DOHH2 (cell line): ENCODE results near the gene GALNT14.

Experiments used
- H3F3A ChIP-seq: fragments of 200-600 bp; sonication (generic), shearing (Covaris generic); 2 replicates; pipeline ENCODE4 v1.6.0; 2016; ENCODE audit warnings: antibody characterized with exemption, mild to moderate bottlenecking; ENCODE audit not compliant: control insufficient read depth, insufficient read depth
- H3K27ac ChIP-seq: fragments of 200-600 bp; sonication (generic); 2 replicates; pipeline ENCODE4 v1.5.1; 2014; ENCODE audit warnings: low read depth, mild to moderate bottlenecking, low read length, moderate library complexity
- H3K27me3 ChIP-seq: fragments of 200-600 bp; sonication (generic); 2 replicates; pipeline ENCODE4 v1.6.1; 2014; ENCODE audit warnings: mild to moderate bottlenecking, low read length, mixed read lengths; ENCODE audit not compliant: control insufficient read depth
- H3K36me3 ChIP-seq: fragments of 200-600 bp; sonication (generic); 2 replicates; pipeline ENCODE4 v1.6.1; 2014; ENCODE audit warnings: mild to moderate bottlenecking, low read length, moderate library complexity, mixed read lengths; ENCODE audit not compliant: control insufficient read depth
- H3K4me1 ChIP-seq: fragments of 200-600 bp; sonication (generic); 2 replicates; pipeline ENCODE4 v1.6.1; 2014; ENCODE audit warnings: mild to moderate bottlenecking, low read length, mixed read lengths; ENCODE audit not compliant: control insufficient read depth
- H3K4me2 ChIP-seq: fragments of 200-600 bp; sonication (generic); 2 replicates; pipeline ENCODE4 v1.6.0; 2014; ENCODE audit warnings: mild to moderate bottlenecking, low read length, moderate library complexity
- H3K4me3 ChIP-seq: fragments of 200-600 bp; sonication (generic); 2 replicates; pipeline ENCODE4 v1.5.1; 2014; ENCODE audit warnings: mild to moderate bottlenecking, low read length, mixed read lengths
- H3K79me2 ChIP-seq: fragments of 200-600 bp; sonication (generic); 2 replicates; pipeline ENCODE4 v1.6.1; 2014; ENCODE audit warnings: mild to moderate bottlenecking, low read length, mixed read lengths; ENCODE audit not compliant: control insufficient read depth
- H3K9me2 ChIP-seq: fragments of 200-600 bp; sonication (generic); replicated peaks from 2 replicates; pipeline ENCODE4 v1.6.1; 2014; ENCODE audit warnings: mild to moderate bottlenecking, low read length, mixed read lengths; ENCODE audit not compliant: control insufficient read depth
- H3K9me3 ChIP-seq: fragments of 200-600 bp; sonication (generic); 2 replicates; pipeline ENCODE4 v1.6.1; 2014; ENCODE audit warnings: antibody characterized with exemption, low read length, mixed read lengths; ENCODE audit not compliant: control insufficient read depth, insufficient read depth
- H4K20me1 ChIP-seq: fragments of 200-600 bp; sonication (generic); 2 replicates; pipeline ENCODE4 v1.6.0; 2014; ENCODE audit warnings: low read depth, mild to moderate bottlenecking, antibody characterized with exemption, low read length, moderate library complexity; ENCODE audit not compliant: control insufficient read depth, insufficient read depth
- CTCF ChIP-seq: fragments of 200-600 bp; sonication (generic); IDR thresholded peaks from one replicate; pipeline ENCODE4 v1.5.1; 2014; ENCODE audit warnings: antibody characterized with exemption, mild to moderate bottlenecking, low read depth, low read length; ENCODE audit not compliant: poor library complexity, severe bottlenecking
- EZH2phosphoT487 ChIP-seq: fragments of 200-600 bp; sonication (generic); IDR thresholded peaks from 2 replicates; pipeline ENCODE4 v1.6.1; 2017; ENCODE audit warnings: borderline replicate concordance, mild to moderate bottlenecking, antibody characterized with exemption, low read length, moderate library complexity, mixed read lengths

The GALNT14 gene

DNA sequence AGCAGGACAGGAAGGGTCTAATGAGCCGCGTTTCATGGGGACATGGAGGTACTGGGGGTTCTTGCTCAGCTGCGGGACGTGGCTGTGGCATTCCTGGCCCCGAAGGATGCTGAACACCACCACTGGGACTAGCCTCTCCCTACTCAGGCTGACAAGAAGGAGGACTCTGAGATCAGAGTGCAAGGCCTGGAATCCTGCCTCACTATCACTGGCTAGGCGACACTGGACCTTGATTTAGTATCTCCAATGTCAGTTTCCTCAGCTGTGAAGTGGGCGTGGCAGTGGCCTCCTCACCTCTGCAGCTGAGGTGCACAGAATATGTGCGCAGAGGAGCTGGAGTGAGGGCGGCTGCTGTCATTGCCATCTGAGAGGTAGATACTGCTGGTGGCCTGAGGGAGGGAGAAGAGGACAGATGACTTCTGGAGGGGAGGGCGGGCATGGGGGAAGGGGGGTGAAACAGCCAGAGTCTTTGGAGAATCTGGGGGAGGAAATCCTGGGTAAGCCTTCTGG is 173.2 kb downstream of the GALNT14 start:
- Histone ChIP-seq H3K4me3 (no peak overlapping the region), H3K4me1 (no peaks in the 10 kb centered on the region), H4K20me1 (no peaks in the 10 kb centered on the region), H3F3A (no peaks in the 10 kb centered on the region), H3K36me3 (no peaks in the 10 kb centered on the region), H3K27ac (no peak overlapping the region), H3K9me2 (no peaks in the 10 kb centered on the region), H3K9me3 (no peaks in the 10 kb centered on the region), H3K4me2 (no peak overlapping the region), H3K27me3 (no peaks in the 10 kb centered on the region), H3K79me2 (no peaks in the 10 kb centered on the region)
- TF ChIP-seq CTCF (no peak), EZH2phosphoT487 (no peak)

DNA sequence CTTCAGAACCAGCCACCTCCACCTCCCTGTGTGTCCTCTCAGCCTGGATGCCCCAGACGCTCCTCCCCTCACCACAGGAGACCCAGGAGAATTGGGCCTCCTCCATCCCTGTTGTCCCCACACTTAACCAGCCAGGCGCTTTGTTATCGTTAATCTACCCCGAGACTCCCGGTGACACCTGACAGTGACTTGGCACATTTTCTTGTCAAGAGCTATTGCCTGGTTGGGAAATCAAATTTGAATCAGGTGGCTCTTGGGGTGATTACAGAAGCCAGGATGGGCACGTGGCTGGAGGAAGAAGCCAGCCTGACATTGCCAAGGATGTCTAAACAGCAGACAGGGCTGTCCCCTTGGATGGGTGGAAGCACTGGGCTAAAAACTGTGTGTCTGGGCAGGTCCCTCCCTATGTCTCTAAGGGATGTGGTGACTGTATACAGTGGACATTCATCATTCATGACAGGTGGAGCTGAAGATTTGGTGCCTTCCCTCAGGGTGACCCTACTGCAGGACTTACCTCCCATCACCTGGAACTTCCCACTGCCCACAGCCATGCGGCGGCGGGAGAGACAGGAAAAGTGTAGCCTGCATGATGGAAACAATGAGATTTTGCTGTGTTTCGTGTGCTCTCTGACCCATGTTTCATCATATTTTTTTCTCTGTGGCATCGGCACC is 173.8 kb downstream of the GALNT14 start:
- H3K27ac ChIP-seq: no peak overlapping the region
- TF ChIP-seq CTCF (no peak), EZH2phosphoT487 (no peak)
- H3K9me2 ChIP-seq: no peaks in the 10 kb centered on the region
- no peaks in the 10 kb centered on the region for H3K79me2 ChIP-seq
- H3K36me3 ChIP-seq: no peaks in the 10 kb centered on the region
- H3K4me2 ChIP-seq: no peak overlapping the region
- H3K27me3 ChIP-seq: no peaks in the 10 kb centered on the region
- H3F3A ChIP-seq: no peaks in the 10 kb centered on the region
- H3K4me1 ChIP-seq: no peaks in the 10 kb centered on the region
- no peaks in the 10 kb centered on the region for H4K20me1 ChIP-seq
- no peak overlapping the region for H3K4me3 ChIP-seq
- H3K9me3 ChIP-seq: no peaks in the 10 kb centered on the region

DNA sequence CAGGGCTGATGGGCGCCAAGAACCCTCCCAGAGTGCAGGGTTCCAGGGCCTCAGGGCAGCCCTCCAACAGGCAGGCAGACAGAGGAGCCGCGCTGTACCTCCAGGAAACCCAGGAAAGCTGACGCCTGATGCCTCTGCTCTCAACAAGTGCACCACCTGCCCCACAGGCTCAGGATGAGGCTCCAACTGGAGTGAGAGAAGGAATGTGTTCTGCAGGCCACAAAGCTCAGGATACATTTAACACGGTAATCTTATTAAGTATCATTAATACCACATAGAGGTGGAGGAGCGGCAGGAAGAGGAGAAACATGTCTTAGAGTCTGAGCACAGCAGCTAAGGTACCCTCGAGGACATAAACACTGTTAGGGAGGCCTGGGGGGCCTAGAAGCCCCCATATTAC is 175.1 kb downstream of the GALNT14 start:
- H3K27ac ChIP-seq: no peak overlapping the region
- no peak overlapping the region for H3K4me2 ChIP-seq
- no peak for TF ChIP-seq CTCF
- no peak for TF ChIP-seq EZH2phosphoT487
- no peaks in the 10 kb centered on the region for H3F3A ChIP-seq
- H3K4me3 ChIP-seq: no peak overlapping the region
- no peaks in the 10 kb centered on the region for H3K9me2 ChIP-seq
- H3K36me3 ChIP-seq: no peaks in the 10 kb centered on the region
- no peaks in the 10 kb centered on the region for H3K9me3 ChIP-seq
- H3K79me2 ChIP-seq: no peaks in the 10 kb centered on the region
- H3K4me1 ChIP-seq: no peaks in the 10 kb centered on the region
- H4K20me1 ChIP-seq: no peaks in the 10 kb centered on the region
- no peaks in the 10 kb centered on the region for H3K27me3 ChIP-seq
